ENCODE measurements around the gene KCNT1. TPM values are rescaled to one million over a fixed set of nuclear protein-coding genes. Genes with fewer than 3 reads are reported as not detected.

KCNT1 gene
- total RNA-seq, 2 experiments from 2014 or later, result 0.11 to 0.22 TPM

DNA sequence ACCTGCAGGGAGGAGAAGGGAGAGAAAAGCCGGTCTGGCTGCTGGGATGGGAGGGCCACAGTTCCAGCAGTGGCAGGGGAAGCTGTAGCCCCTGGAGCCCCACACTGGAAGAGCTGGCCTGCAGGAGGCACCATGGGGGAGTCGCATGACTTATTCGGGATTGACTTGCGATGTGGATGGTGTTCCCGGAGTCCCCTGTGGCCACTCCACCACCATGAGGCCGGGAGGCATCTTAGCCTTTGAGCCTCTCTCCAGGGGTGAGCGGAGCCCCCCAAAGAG lies 92.0 kb downstream of the KCNT1 start:
- Histone ChIP-seq H3K27me3 (ENCODE audit: control insufficient read depth in 1 of 2, insufficient read depth in 2 of 2, low read length in 2 of 2) (no peaks in the 10 kb centered on the region), H3K4me3 (ENCODE audit: low read length) (no peak overlapping the region), H3K9me3 (ENCODE audit: control insufficient read depth in 1 of 2, insufficient read depth in 1 of 2, low read length in 2 of 2) (no peaks in the 10 kb centered on the region), H3K4me1 (ENCODE audit: insufficient read depth, low read length) (no peaks in the 10 kb centered on the region), H3K36me3 (ENCODE audit: insufficient read depth, low read length) (no peaks in the 10 kb centered on the region), H3K27ac (ENCODE audit: low read depth in 1 of 2, low read length in 2 of 2) (no peak overlapping the region)
- no peaks in the 10 kb centered on the region for H3K4me1 Mint-ChIP-seq (ENCODE audit: low read depth)
- TF ChIP-seq, protein P1, sequence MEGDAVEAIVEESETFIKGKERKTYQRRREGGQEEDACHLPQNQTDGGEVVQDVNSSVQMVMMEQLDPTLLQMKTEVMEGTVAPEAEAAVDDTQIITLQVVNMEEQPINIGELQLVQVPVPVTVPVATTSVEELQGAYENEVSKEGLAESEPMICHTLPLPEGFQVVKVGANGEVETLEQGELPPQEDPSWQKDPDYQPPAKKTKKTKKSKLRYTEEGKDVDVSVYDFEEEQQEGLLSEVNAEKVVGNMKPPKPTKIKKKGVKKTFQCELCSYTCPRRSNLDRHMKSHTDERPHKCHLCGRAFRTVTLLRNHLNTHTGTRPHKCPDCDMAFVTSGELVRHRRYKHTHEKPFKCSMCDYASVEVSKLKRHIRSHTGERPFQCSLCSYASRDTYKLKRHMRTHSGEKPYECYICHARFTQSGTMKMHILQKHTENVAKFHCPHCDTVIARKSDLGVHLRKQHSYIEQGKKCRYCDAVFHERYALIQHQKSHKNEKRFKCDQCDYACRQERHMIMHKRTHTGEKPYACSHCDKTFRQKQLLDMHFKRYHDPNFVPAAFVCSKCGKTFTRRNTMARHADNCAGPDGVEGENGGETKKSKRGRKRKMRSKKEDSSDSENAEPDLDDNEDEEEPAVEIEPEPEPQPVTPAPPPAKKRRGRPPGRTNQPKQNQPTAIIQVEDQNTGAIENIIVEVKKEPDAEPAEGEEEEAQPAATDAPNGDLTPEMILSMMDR (IDR thresholded peaks at IDR 0.05), result no peak
- no peak overlapping the region for H3K27ac Mint-ChIP-seq
- no peak overlapping the region for H3K4me3 Mint-ChIP-seq
- H3K27me3 Mint-ChIP-seq, result no peaks in the 10 kb centered on the region
- DNase-seq (no peak), ATAC-seq (ENCODE audit: poor library complexity) (no peak)
- no peaks in the 10 kb centered on the region for H3K9me3 Mint-ChIP-seq
- no peaks in the 10 kb centered on the region for H3K36me3 Mint-ChIP-seq (ENCODE audit: low read depth)
- CTCF ChIA-PET, result no interaction called here
- POLR2A ChIA-PET, result no interaction called here
- intact Hi-C loops (cut with DNase I, micrococcal nuclease), result no loop called here

DNA sequence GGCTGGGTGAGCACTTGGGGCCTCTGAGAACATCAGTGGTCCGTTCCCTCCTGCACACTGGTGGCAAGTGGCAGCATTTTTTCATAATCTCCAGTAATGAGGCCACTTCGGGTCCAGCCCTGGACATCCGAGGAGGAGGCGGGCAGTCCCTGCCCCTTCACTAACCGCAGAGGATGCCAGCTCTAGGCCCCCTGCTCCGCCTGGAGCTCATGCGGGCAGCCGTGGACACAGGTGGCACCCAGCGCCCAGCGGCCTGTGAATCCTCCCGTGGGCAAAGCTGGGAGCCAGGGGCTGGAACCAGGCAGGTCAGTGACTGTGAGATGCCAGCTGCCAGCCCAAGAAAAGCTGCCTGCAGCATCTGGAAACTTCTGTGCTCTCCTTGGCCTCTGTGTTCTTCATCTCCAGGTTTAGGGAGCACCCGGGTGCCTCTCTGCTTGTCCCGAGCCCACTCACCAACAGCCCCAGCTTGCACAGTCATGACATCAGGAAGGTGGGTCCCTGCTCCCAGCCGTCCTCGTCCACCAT lies 92.4 kb downstream of the KCNT1 start:
- Histone ChIP-seq H3K36me3 (ENCODE audit: insufficient read depth, low read length) (no peaks in the 10 kb centered on the region), H3K27me3 (ENCODE audit: control insufficient read depth in 1 of 2, insufficient read depth in 2 of 2, low read length in 2 of 2) (no peaks in the 10 kb centered on the region), H3K9me3 (ENCODE audit: control insufficient read depth in 1 of 2, insufficient read depth in 1 of 2, low read length in 2 of 2) (no peaks in the 10 kb centered on the region), H3K4me3 (ENCODE audit: low read length) (no peak overlapping the region), H3K4me1 (ENCODE audit: insufficient read depth, low read length) (no peaks in the 10 kb centered on the region), H3K27ac (ENCODE audit: low read depth in 1 of 2, low read length in 2 of 2) (no peak overlapping the region)
- H3K4me3 Mint-ChIP-seq, result no peak overlapping the region
- H3K27me3 Mint-ChIP-seq, result no peaks in the 10 kb centered on the region
- ChIA-PET POLR2A (no interaction called here), CTCF (no interaction called here)
- intact Hi-C loops (cut with DNase I, micrococcal nuclease), result no loop called here
- TF ChIP-seq, protein P1 (IDR thresholded peaks at IDR 0.05), result no peak
- no peaks in the 10 kb centered on the region for H3K9me3 Mint-ChIP-seq
- H3K4me1 Mint-ChIP-seq (ENCODE audit: low read depth), result no peaks in the 10 kb centered on the region
- no peak for ATAC-seq (ENCODE audit: poor library complexity)
- H3K27ac Mint-ChIP-seq, result no peak overlapping the region
- H3K36me3 Mint-ChIP-seq (ENCODE audit: low read depth), result no peaks in the 10 kb centered on the region
- DNase-seq, result no peak

DNA sequence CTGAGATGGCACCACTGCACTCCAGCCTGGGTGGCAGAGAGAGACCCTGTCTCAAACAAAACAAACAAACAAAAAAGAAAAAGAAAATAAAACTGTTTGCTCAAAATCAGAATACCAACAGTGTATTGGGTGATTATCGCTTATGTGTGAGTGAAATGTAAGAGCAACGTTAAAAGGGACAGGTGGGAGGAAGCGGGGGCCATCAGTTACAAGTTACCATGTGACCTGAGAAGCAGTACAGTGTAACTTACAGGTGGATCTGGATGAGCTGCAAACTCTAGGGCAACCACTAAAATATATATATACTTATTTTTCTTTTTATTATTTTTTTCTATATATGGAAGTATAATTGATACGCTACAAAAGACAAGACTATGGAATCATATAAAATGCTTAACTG lies 93.4 kb downstream of the KCNT1 start:
- no peak overlapping the region for H3K4me3 Mint-ChIP-seq
- H3K27me3 Mint-ChIP-seq, result no peaks in the 10 kb centered on the region
- CTCF ChIA-PET, result no interaction called here
- H3K4me1 Mint-ChIP-seq (ENCODE audit: low read depth), result no peaks in the 10 kb centered on the region
- H3K4me3 ChIP-seq (ENCODE audit: low read length), result no peak overlapping the region
- H3K36me3 Mint-ChIP-seq (ENCODE audit: low read depth), result no peaks in the 10 kb centered on the region
- H3K27me3 ChIP-seq (ENCODE audit: control insufficient read depth in 1 of 2, insufficient read depth in 2 of 2, low read length in 2 of 2), result no peaks in the 10 kb centered on the region
- H3K4me1 ChIP-seq (ENCODE audit: insufficient read depth, low read length), result no peaks in the 10 kb centered on the region
- no peaks in the 10 kb centered on the region for H3K9me3 ChIP-seq (ENCODE audit: control insufficient read depth in 1 of 2, insufficient read depth in 1 of 2, low read length in 2 of 2)
- intact Hi-C loops (cut with DNase I, micrococcal nuclease), result no loop called here
- POLR2A ChIA-PET, result no interaction called here
- DNase-seq (no peak), ATAC-seq (ENCODE audit: poor library complexity) (no peak)
- H3K27ac ChIP-seq (ENCODE audit: low read depth in 1 of 2, low read length in 2 of 2), result no peak overlapping the region
- no peaks in the 10 kb centered on the region for H3K36me3 ChIP-seq (ENCODE audit: insufficient read depth, low read length)
- TF ChIP-seq, protein P1 (IDR thresholded peaks at IDR 0.05), result no peak
- no peak overlapping the region for H3K27ac Mint-ChIP-seq
- no peaks in the 10 kb centered on the region for H3K9me3 Mint-ChIP-seq

All from CD4-positive, alpha-beta T cell (primary cell).